Tibial nerve (tissue), 4 donors: ENCODE data around the gene GPR152. TPM values are rescaled to one million over a fixed set of nuclear protein-coding genes. Genes with fewer than 3 reads are reported as not detected.

Experiments
- DNase-seq, 2 donors: peaks; one replicate each; pipeline ENCODE4 v3.0.0-alpha.2; 2019; ENCODE audit warnings: low spot score in 2 of 2
- H3K27ac ChIP-seq, 4 donors: fragments of 200-600 bp; sonication (generic) in 3 of 4; one replicate each; pipeline ENCODE4 v1.5.1; 2017 to 2019; ENCODE audit warnings: mild to moderate bottlenecking in 1 of 4
- H3K27me3 ChIP-seq, 2 donors: fragments of 200-600 bp; sonication (generic) in 1 of 2; one replicate each; pipeline versions ENCODE4 v1.5.1 to v1.6.0; 2017 to 2019
- H3K36me3 ChIP-seq, 3 donors: fragments of 200-600 bp; sonication (generic); one replicate each; pipeline ENCODE4 v1.5.1; 2018 to 2019
- H3K4me1 ChIP-seq, 4 donors: fragments of 200-600 bp; sonication (generic) in 3 of 4; one replicate each; pipeline ENCODE4 v1.5.1; 2017 to 2019
- H3K4me3 ChIP-seq, 4 donors: fragments of 200-600 bp; sonication (generic) in 3 of 4; one replicate each; pipeline ENCODE4 v1.5.1; 2017 to 2019; ENCODE audit warnings: mild to moderate bottlenecking in 1 of 4, moderate library complexity in 1 of 4
- H3K9me3 ChIP-seq, 4 donors: fragments of 200-600 bp; sonication (generic) in 3 of 4; one replicate each; pipeline ENCODE4 v1.5.1; 2017 to 2019
- EP300 ChIP-seq, 2 donors: sonication (generic); formaldehyde crosslinking; IDR thresholded peaks; one replicate each; pipeline ENCODE4 v1.6.1; 2017; ENCODE audit warnings: antibody characterized with exemption in 2 of 2, mild to moderate bottlenecking in 1 of 2
- POLR2A ChIP-seq, 2 donors: fragments of 450-650 bp; IDR thresholded peaks; one replicate each; pipeline ENCODE4 v1.6.1; 2017; ENCODE audit warnings: antibody characterized with exemption in 2 of 2, mild to moderate bottlenecking in 2 of 2, moderate library complexity in 2 of 2
- WGBS, 2 donors: methylation state at CpG; one replicate each; pipeline ENCODE4 v1.1.5; 2018; 5-methylcytosine and 5-hydroxymethylcytosine counted together
- total RNA-seq, 4 donors: library from RNA; depleted of rRNA; stranded (reverse); fragments of >200 nt; gene quantifications; one replicate each; pipeline ENCODE4 v1.1.0, GENCODE V29; 2016
- TF ChIP-seq, protein P1 (sequence below), 5 experiments: fragments of 200-600 bp in 3 of 5; fragments of 450-650 bp in 2 of 5; sonication (generic) in 3 of 5; IDR thresholded peaks; one replicate each; pipeline ENCODE4 v1.5.1; 2016 to 2019; ENCODE audit warnings: antibody characterized with exemption in 5 of 5, mild to moderate bottlenecking in 3 of 5, moderate library complexity in 2 of 5

GPR152 gene
- total RNA-seq, 4 donors from 2014 or later: not detected

- no peak for DNase-seq
- H3K36me3 ChIP-seq: peaks cover 0 to 87% (median 5%) of the 10 kb centered on the region in 3 donors
- peaks cover 0 to 57% (median 19%) of the 10 kb centered on the region in 4 donors for H3K4me1 ChIP-seq
- H3K9me3 ChIP-seq: no peaks in the 10 kb centered on the region
- TF ChIP-seq EP300 (IDR thresholded peaks at IDR 0.05) (no peak), POLR2A (IDR thresholded peaks at IDR 0.05) (no peak)
- TF ChIP-seq, protein P1, sequence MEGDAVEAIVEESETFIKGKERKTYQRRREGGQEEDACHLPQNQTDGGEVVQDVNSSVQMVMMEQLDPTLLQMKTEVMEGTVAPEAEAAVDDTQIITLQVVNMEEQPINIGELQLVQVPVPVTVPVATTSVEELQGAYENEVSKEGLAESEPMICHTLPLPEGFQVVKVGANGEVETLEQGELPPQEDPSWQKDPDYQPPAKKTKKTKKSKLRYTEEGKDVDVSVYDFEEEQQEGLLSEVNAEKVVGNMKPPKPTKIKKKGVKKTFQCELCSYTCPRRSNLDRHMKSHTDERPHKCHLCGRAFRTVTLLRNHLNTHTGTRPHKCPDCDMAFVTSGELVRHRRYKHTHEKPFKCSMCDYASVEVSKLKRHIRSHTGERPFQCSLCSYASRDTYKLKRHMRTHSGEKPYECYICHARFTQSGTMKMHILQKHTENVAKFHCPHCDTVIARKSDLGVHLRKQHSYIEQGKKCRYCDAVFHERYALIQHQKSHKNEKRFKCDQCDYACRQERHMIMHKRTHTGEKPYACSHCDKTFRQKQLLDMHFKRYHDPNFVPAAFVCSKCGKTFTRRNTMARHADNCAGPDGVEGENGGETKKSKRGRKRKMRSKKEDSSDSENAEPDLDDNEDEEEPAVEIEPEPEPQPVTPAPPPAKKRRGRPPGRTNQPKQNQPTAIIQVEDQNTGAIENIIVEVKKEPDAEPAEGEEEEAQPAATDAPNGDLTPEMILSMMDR (IDR thresholded peaks at IDR 0.05): no peak
- peak overlapping the region in 2 of 4 donors; percentile 12 to 55 for H3K4me3 ChIP-seq
- no peaks in the 10 kb centered on the region for H3K27me3 ChIP-seq
- peak overlapping the region in 3 of 4 donors; percentile 65 to 83 (median 74) for H3K27ac ChIP-seq
- 68 to 83% methylated on average over 30 to 36 of the region's 41 CpGs for WGBS, 2 donors
Measured at GRCh38 chr11:67438158-67438902, 14.2 kb downstream of the GPR152 start.

DNA sequence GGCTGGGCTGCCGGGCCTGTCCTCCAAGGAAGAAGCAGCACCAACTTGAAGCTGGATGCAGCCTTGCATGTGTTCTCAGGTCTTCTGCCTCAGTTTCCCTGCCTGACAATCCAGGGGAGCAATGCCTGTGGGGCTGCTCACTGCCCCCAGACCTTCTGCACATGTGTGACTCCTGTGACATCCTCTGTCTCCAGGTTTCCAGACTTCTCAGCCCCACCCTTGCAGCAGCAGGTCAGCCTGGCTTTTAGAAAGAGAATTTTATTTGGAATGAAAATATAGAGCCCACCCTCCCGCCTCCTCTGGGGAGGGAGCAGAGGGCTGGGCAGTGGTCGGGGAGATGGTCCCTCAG is 14.7 kb downstream of the GPR152 start:
- 62 to 68% methylated on average over 3 of the region's 3 CpGs for WGBS, 2 donors
- Histone ChIP-seq H3K27me3 (no peaks in the 10 kb centered on the region), H3K9me3 (no peaks in the 10 kb centered on the region), H3K36me3 (peaks cover 0 to 93% (median 10%) of the 10 kb centered on the region in 3 donors), H3K4me3 (peak overlapping the region in 2 of 4 donors; percentile 12 to 55), H3K27ac (peak overlapping the region in 2 of 4 donors; percentile 40 to 83), H3K4me1 (peaks cover 0 to 55% (median 19%) of the 10 kb centered on the region in 4 donors)
- DNase-seq: no peak
- TF ChIP-seq, protein P1 (IDR thresholded peaks at IDR 0.05): no peak
- TF ChIP-seq POLR2A (IDR thresholded peaks at IDR 0.05) (no peak), EP300 (IDR thresholded peaks at IDR 0.05) (no peak)

GRCh38 chr11:67437082-67437808 is 15.3 kb downstream of the GPR152 start, which contains the start of gene PTPRCAP:
TSS of gene PTPRCAP (minus strand) at chr11:67437682. CDS start at chr11:67437619, 63 bp downstream.
- Histone ChIP-seq H3K9me3 (no peaks in the 10 kb centered on the region), H3K4me3 (peak within 1 kb of the TSS in 2 of 4 donors; percentile 12 to 55), H3K27me3 (no peaks in the 10 kb centered on the region), H3K36me3 (peaks cover 0 to 98% (median 13%) of the 10 kb centered on the region in 3 donors), H3K4me1 (peaks cover 0 to 49% (median 14%) of the 10 kb centered on the region in 4 donors), H3K27ac (peak within 1 kb of the TSS in 3 of 4 donors; percentile 65 to 83 (median 74))
- no peak for TF ChIP-seq POLR2A (IDR thresholded peaks at IDR 0.05)
- TF ChIP-seq, protein P1 (IDR thresholded peaks at IDR 0.05): no peak
- no peak for TF ChIP-seq EP300 (IDR thresholded peaks at IDR 0.05)
- WGBS, 2 donors: 62 to 77% methylated on average over 17 to 22 of the region's 26 CpGs
- DNase-seq: no peak

DNA sequence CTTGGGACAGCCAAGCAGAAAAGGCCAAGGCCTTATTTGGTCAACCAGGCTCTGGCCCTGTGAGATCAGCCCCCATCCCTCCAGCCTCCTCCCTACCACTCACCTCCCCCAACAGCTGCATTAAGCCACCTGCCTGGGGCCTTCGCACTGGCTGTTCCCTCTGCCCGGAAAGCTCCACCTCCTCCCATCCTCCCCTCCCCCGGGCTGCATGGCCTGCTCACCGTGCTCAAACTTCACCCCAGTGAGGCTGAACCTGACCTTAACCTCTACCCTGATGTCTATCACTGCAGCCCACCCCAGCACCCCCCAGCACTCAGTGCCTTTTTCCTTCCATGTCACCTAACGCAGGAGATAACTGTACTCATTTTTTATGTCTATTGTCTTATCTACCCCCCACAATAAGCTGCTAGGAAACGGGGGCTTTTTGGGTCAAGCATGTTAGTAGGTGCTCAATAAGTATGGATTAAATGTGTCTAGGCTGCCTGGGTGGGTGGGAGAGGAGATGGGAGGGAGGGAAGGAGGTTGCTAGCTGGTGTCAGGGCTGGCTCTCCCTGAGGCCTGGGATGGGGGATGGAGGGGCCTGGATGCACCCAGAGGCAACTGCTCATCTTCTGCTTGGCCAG is 16.0 kb downstream of the GPR152 start:
- Histone ChIP-seq H3K27me3 (no peaks in the 10 kb centered on the region), H3K4me3 (peak overlapping the region in 1 of 4 donors; percentile 55), H3K36me3 (peaks cover 0 to 99% (median 18%) of the 10 kb centered on the region in 3 donors), H3K4me1 (peaks cover 0 to 43% (median 10%) of the 10 kb centered on the region in 4 donors), H3K9me3 (no peaks in the 10 kb centered on the region), H3K27ac (peak overlapping the region in 3 of 4 donors; percentile 40 to 83 (median 43))
- no peak for DNase-seq
- WGBS, 2 donors: 51 to 53% methylated on average over 6 of the region's 6 CpGs
- no peak for TF ChIP-seq EP300 (IDR thresholded peaks at IDR 0.05)
- TF ChIP-seq POLR2A (IDR thresholded peaks at IDR 0.05): no peak
- TF ChIP-seq, protein P1 (IDR thresholded peaks at IDR 0.05): no peak
